H1 (cell line): ENCODE measurements around the gene SLC36A2. TPM values are rescaled to one million over a fixed set of nuclear protein-coding genes. Genes with fewer than 3 reads are reported as not detected.

ENCODE experiments used
- CTCF ChIA-PET: fragments of 300-600 bp; sonication (Branson Sonifier 250); formaldehyde crosslinking; loops from one replicate; lab custom pipeline; 2021; ENCODE audit not compliant: partially characterized antibody; lab: Charles Lee
- POLR2A ChIA-PET: fragments of 300-600 bp; sonication (Branson Sonifier 250); formaldehyde crosslinking; loops from one replicate; lab custom pipeline; 2021; ENCODE audit warnings: inconsistent platforms; ENCODE audit not compliant: partially characterized antibody; lab: Charles Lee
- DNase-seq, 2 experiments: peaks; one replicate each; pipeline versions ENCODE4 v3.0.0 to v3.0.0-alpha.2; 2010 to 2022; ENCODE audit warnings: low spot score in 2 of 2, low read depth in 1 of 2, mixed read lengths in 1 of 2
- FAIRE-seq: peaks from 2 replicates; lab custom pipeline; 2011; peaks lifted over from hg19 to GRCh38; lab: Jason Lieb, UNC
- H2AFZ ChIP-seq: 2 replicates; pipeline ENCODE4 v1.8.1; 2012; ENCODE audit warnings: low read length, inconsistent platforms
- H2AK5ac ChIP-seq: 2 replicates; pipeline ENCODE4 v1.6.1; 2013; ENCODE audit warnings: low read depth, low read length
- H2BK120ac ChIP-seq: replicated peaks from 2 replicates; pipeline ENCODE3; 2013; ENCODE audit warnings: low read depth, low read length, inconsistent platforms
- H2BK12ac ChIP-seq: 2 replicates; pipeline ENCODE4 v1.6.1; 2013; ENCODE audit warnings: low read depth, low read length
- H2BK15ac ChIP-seq: 2 replicates; pipeline ENCODE4 v1.6.1; 2013; ENCODE audit warnings: low read length
- H2BK20ac ChIP-seq: 2 replicates; pipeline ENCODE4 v1.6.1; 2013; ENCODE audit warnings: low read length
- H2BK5ac ChIP-seq: 2 replicates; pipeline ENCODE4 v1.6.1; 2013; ENCODE audit warnings: low read depth, low read length
- H3K14ac ChIP-seq: 2 replicates; pipeline ENCODE4 v1.6.1; 2013; ENCODE audit warnings: inconsistent platforms; ENCODE audit not compliant: insufficient read length
- H3K18ac ChIP-seq: 2 replicates; pipeline ENCODE4 v1.6.1; 2013; ENCODE audit warnings: low read length; ENCODE audit errors: extremely low read depth
- H3K23ac ChIP-seq: 2 replicates; pipeline ENCODE4 v1.6.1; 2013; ENCODE audit warnings: inconsistent platforms; ENCODE audit not compliant: insufficient read length
- H3K23me2 ChIP-seq: 2 replicates; pipeline ENCODE4 v1.6.1; 2013; ENCODE audit warnings: low read depth, low read length
- H3K27ac ChIP-seq: 2 replicates; pipeline ENCODE4 v1.6.1; 2011; ENCODE audit warnings: low read depth, low read length, inconsistent platforms
- H3K27me3 ChIP-seq, 4 experiments: replicated peaks in 1 of 4; 1 replicate in 1 of 4; 2 replicates in 3 of 4; pipeline versions ENCODE4 v1.6.1 to v1.8.1; 2011 to 2013; ENCODE audit warnings: low read length in 3 of 4, mild to moderate bottlenecking in 3 of 4, inconsistent platforms in 2 of 4, mixed read lengths in 2 of 4, moderate library complexity in 1 of 4; ENCODE audit not compliant: control insufficient read depth in 3 of 4, insufficient read depth in 3 of 4; ENCODE audit errors: extremely low read depth in 1 of 4
- H3K36me3 ChIP-seq, 4 experiments: 2 replicates each; pipeline versions ENCODE4 v1.6.1 to v1.8.1; 2011 to 2013; ENCODE audit warnings: mild to moderate bottlenecking in 4 of 4, low read length in 3 of 4, moderate library complexity in 2 of 4, control low read depth in 1 of 4, inconsistent platforms in 1 of 4; ENCODE audit not compliant: insufficient read depth in 4 of 4, control insufficient read depth in 2 of 4
- H3K4ac ChIP-seq: replicated peaks from 2 replicates; pipeline ENCODE3; 2013; ENCODE audit warnings: low read length, low read depth, mixed read lengths, inconsistent platforms; ENCODE audit not compliant: insufficient read length
- H3K4me1 ChIP-seq, 4 experiments: replicated peaks in 1 of 4; 1 replicate in 1 of 4; 2 replicates in 3 of 4; pipeline versions ENCODE4 v1.6.1 to v1.8.1; 2011 to 2013; ENCODE audit warnings: low read length in 3 of 4, inconsistent platforms in 2 of 4, mixed read lengths in 1 of 4; ENCODE audit not compliant: insufficient read depth in 4 of 4, control insufficient read depth in 3 of 4
- H3K4me2 ChIP-seq, 2 experiments: 2 replicates each; pipeline versions ENCODE4 v1.6.1 to v1.8.1; 2011 to 2013; ENCODE audit warnings: low read depth in 2 of 2, low read length in 2 of 2, control low read depth in 1 of 2, inconsistent platforms in 1 of 2, mild to moderate bottlenecking in 1 of 2; ENCODE audit not compliant: insufficient read depth in 1 of 2
- H3K4me3 ChIP-seq, 4 experiments: fragments of 200-600, 300-600 bp in 1 of 4; sonication (generic), shearing (Covaris generic), sonication (Bioruptor Twin) in 1 of 4; 2 replicates each; pipeline versions ENCODE4 v1.5.1 to v1.8.1; 2011 to 2016; ENCODE audit warnings: low read length in 4 of 4, low read depth in 3 of 4, control low read depth in 2 of 4, inconsistent platforms in 2 of 4, mild to moderate bottlenecking in 2 of 4, mixed read lengths in 1 of 4, moderate library complexity in 1 of 4; ENCODE audit not compliant: insufficient read depth in 2 of 4; ENCODE audit errors: extremely low read depth in 1 of 4
- H3K56ac ChIP-seq: replicated peaks from 2 replicates; pipeline ENCODE3; 2013; ENCODE audit warnings: low read depth, mild to moderate bottlenecking, mixed read lengths, low read length, inconsistent platforms; ENCODE audit not compliant: insufficient read length
- H3K79me1 ChIP-seq: 2 replicates; pipeline ENCODE4 v1.6.1; 2013; ENCODE audit warnings: low read depth, low read length, control low read depth
- H3K79me2 ChIP-seq, 2 experiments: 2 replicates each; pipeline versions ENCODE4 v1.6.1 to v1.8.1; 2012 to 2013; ENCODE audit warnings: low read length in 2 of 2, mild to moderate bottlenecking in 2 of 2, inconsistent platforms in 1 of 2; ENCODE audit not compliant: insufficient read depth in 2 of 2, control insufficient read depth in 1 of 2
- H3K9ac ChIP-seq, 4 experiments: replicated peaks in 1 of 4; 1 replicate in 1 of 4; 2 replicates in 3 of 4; pipeline versions ENCODE4 v1.6.1 to v1.8.1; 2011 to 2013; ENCODE audit warnings: low read depth in 3 of 4, low read length in 3 of 4, control low read depth in 2 of 4, mild to moderate bottlenecking in 2 of 4, moderate library complexity in 2 of 4, inconsistent platforms in 1 of 4; ENCODE audit errors: extremely low read depth in 1 of 4
- H3K9me3 ChIP-seq, 2 experiments: 2 replicates each; pipeline versions ENCODE4 v1.6.1 to v1.8.1; 2012 to 2013; ENCODE audit warnings: mild to moderate bottlenecking in 2 of 2, moderate library complexity in 2 of 2, control low read depth in 1 of 2, inconsistent platforms in 1 of 2, low read depth in 1 of 2, low read length in 1 of 2, mixed read lengths in 1 of 2; ENCODE audit not compliant: insufficient read depth in 2 of 2
- H4K20me1 ChIP-seq, 2 experiments: replicated peaks in 1 of 2; 2 replicates each; pipeline versions ENCODE3 to v1.8.1; 2011 to 2013; ENCODE audit warnings: inconsistent platforms in 2 of 2, low read length in 2 of 2, mild to moderate bottlenecking in 1 of 2; ENCODE audit not compliant: insufficient read depth in 2 of 2, control insufficient read depth in 1 of 2
- H4K5ac ChIP-seq: 2 replicates; pipeline ENCODE4 v1.6.1; 2013; ENCODE audit warnings: low read length, low read depth, mixed read lengths, inconsistent platforms; ENCODE audit not compliant: insufficient read length
- H4K8ac ChIP-seq: 2 replicates; pipeline ENCODE4 v1.8.0; 2013; ENCODE audit warnings: mild to moderate bottlenecking, moderate library complexity, low read length, inconsistent platforms; ENCODE audit not compliant: insufficient read depth; ENCODE audit errors: extremely low read depth
- H4K91ac ChIP-seq: replicated peaks from 2 replicates; pipeline ENCODE3; 2013; ENCODE audit warnings: low read length, mixed read lengths, inconsistent platforms; ENCODE audit not compliant: insufficient read length
- BCL11A ChIP-seq, 2 experiments: IDR thresholded peaks; one replicate each; pipeline ENCODE4 v1.6.1; 2011; ENCODE audit warnings: low read depth in 2 of 2, low read length in 2 of 2, mild to moderate bottlenecking in 2 of 2
- FOSL1 ChIP-seq: IDR thresholded peaks from 2 replicates; pipeline ENCODE4 v1.6.1; 2011; ENCODE audit warnings: mild to moderate bottlenecking, low read depth, low read length, moderate library complexity; ENCODE audit not compliant: insufficient read depth
- NRF1 ChIP-seq: IDR thresholded peaks from 2 replicates; pipeline ENCODE4 v1.6.1; 2011; ENCODE audit warnings: mild to moderate bottlenecking, low read depth, low read length, improper control_type of control experiment
- POLR2AphosphoS5 ChIP-seq: IDR thresholded peaks from 2 replicates; pipeline ENCODE4 v1.6.1; 2011; ENCODE audit warnings: low read depth, low read length
- RBBP5 ChIP-seq: IDR thresholded peaks from 2 replicates; pipeline ENCODE4 v1.7.1; 2012; ENCODE audit warnings: low read depth, mild to moderate bottlenecking, inconsistent platforms, low read length, moderate library complexity, borderline replicate concordance
- RFX5 ChIP-seq: IDR thresholded peaks from 2 replicates; pipeline ENCODE4 v1.6.1; 2011; ENCODE audit warnings: low read depth, low read length, improper control_type of control experiment, borderline replicate concordance
- SAP30 ChIP-seq: fragments of 300-600 bp; sonication (generic); IDR thresholded peaks from 2 replicates; pipeline ENCODE4 v1.7.1; 2012; ENCODE audit warnings: low read length, moderate library complexity, mild to moderate bottlenecking, inconsistent platforms; ENCODE audit not compliant: insufficient read depth, insufficient replicate concordance
- SIX5 ChIP-seq: IDR thresholded peaks from 2 replicates; pipeline ENCODE4 v1.6.1; 2011; ENCODE audit warnings: mild to moderate bottlenecking, low read depth, low read length
- ZNF274 ChIP-seq: IDR thresholded peaks from 2 replicates; pipeline ENCODE4 v1.7.0; 2012; ENCODE audit warnings: low read length, borderline replicate concordance; ENCODE audit errors: extremely low read depth
- WGBS, 2 experiments: shearing (Covaris generic) in 1 of 2; methylation state at CpG; one replicate each; pipeline versions ENCODE4 v1.1.6 to v1.1.7; 2013 to 2015; ENCODE audit warnings: low lambda C conversion rate in 2 of 2, mixed read lengths in 2 of 2, inconsistent platforms in 1 of 2, low coverage in 1 of 2, missing lambda C conversion rate in 1 of 2; ENCODE audit not compliant: insufficient replicate concordance in 2 of 2, insufficient coverage in 1 of 2, insufficient read length in 1 of 2; ENCODE audit errors: extremely low coverage in 1 of 2, missing lambda C conversion rate in 1 of 2; 5-methylcytosine and 5-hydroxymethylcytosine counted together
- polyA plus RNA-seq, 7 experiments: library from polyadenylated mRNA; depleted of rRNA in 3 of 7; stranded (reverse) in 5 of 7; unstranded in 2 of 7; fragments of >200 nt in 5 of 7; fragments of 200-250 nt in 2 of 7; gene quantifications; 1 replicate in 5 of 7; 2 replicates in 1 of 7; 4 replicates in 1 of 7; pipeline versions ENCODE4 v1.2.1 to v1.2.3, GENCODE V29; 2011 to 2013; ENCODE audit warnings: missing spikeins in 2 of 7, mixed read lengths in 2 of 7
- total RNA-seq: library from RNA; stranded (reverse); fragmentation: NEBNext Ultra II Directional; extraction: Animal tissue kit (Norgen Biotek cat#: 25700); gene quantifications from 2 replicates; pipeline ENCODE4 v1.2.1, GENCODE V29; 2021
- TF ChIP-seq, protein P1 (sequence below), 3 experiments: IDR thresholded peaks; 1 replicate in 2 of 3; 2 replicates in 1 of 3; pipeline versions ENCODE4 v1.5.1 to v1.6.1; 2011; ENCODE audit warnings: low read length in 3 of 3, mild to moderate bottlenecking in 3 of 3, inconsistent platforms in 2 of 3, low read depth in 1 of 3, moderate library complexity in 1 of 3; ENCODE audit not compliant: insufficient read depth in 1 of 3; ENCODE audit errors: control extremely low read depth in 1 of 3

Gene SLC36A2
- total and polyA plus RNA-seq, 2 of the 8 experiments (the other 6 are each of a cell fraction or from before 2014, with no cell fraction given) = 0.30 TPM; not detected in 1

DNA sequence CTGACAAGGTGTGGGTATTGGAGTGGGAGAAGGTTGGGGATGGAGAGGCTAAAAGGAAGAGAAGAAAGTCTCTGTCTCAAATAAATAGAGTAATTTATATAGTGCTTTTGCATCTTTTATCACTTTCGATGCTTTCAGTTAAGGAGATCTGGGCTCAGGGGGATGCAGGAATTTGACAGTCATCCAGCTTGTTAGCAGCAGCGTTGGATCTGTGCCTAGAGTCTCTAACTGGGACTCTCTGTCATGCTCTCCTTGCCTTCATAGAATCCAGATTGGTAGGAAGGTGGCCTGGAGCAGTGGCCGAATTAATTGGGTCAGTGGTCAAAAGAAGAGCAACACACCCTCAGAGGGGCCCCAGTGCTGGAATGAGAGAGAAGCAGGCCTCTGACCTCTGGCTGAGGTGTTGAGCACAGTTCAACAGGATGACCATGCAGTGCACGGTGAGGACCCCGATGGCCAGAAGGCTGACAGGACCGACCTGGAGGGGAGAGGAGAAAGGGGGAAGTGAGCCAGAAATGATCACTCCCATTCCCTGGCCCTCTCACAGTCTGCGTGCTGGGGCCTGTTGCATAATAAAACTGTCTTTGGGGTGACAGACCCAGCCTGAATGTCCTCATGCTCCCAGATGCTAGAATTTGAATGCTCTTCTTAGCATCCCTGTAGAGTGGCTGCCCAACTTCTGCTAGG, 51.4 kb downstream of the SLC36A2 start:
- Histone ChIP-seq H3K9me3 (no peaks in the 10 kb centered on the region), H3K23ac (no peak overlapping the region), H3K27me3 (no peaks in the 10 kb centered on the region), H4K8ac (no peak overlapping the region), H3K79me1 (no peaks in the 10 kb centered on the region), H2AFZ (no peak overlapping the region), H3K9ac (no peak overlapping the region), H2BK120ac (no peak overlapping the region), H3K79me2 (no peaks in the 10 kb centered on the region), H4K91ac (no peak overlapping the region), H4K20me1 (no peaks in the 10 kb centered on the region), H3K23me2 (no peaks in the 10 kb centered on the region), H3K4me1 (peaks cover 0 to 3% (median 0%) of the 10 kb centered on the region in 4 experiments; a peak in 2 of 7 replicates), H3K36me3 (no peaks in the 10 kb centered on the region), H3K4me2 (no peak overlapping the region), H2BK15ac (no peak overlapping the region), H3K14ac (no peak overlapping the region), H2BK12ac (no peak overlapping the region), H3K4me3 (no peak overlapping the region), H2BK20ac (no peak overlapping the region), H3K18ac (no peak overlapping the region), H3K27ac (no peak overlapping the region), H4K5ac (no peak overlapping the region), H3K4ac (no peak overlapping the region), H2BK5ac (no peak overlapping the region), H3K56ac (no peak overlapping the region), H2AK5ac (no peak overlapping the region)
- ChIA-PET CTCF (interaction anchor here (2.0 to 2.6 kb wide), 5 partner anchors 8 to 248 kb away, joined by 7 to 11 read pairs (median 9); no protein-coding TSS in a partner anchor), POLR2A (interaction anchor here (0.5 to 1.4 kb wide), 2 partner anchors 43 to 44 kb away, joined by 3 to 4 read pairs; partner anchors contain the start of gene GM2A)
- 86% methylated on average over 7 of the region's 7 CpGs; no CpG with 5 or more reads in 1 of the 2 experiments for WGBS, 2 experiments
- no peak for DNase-seq
- no peak for FAIRE-seq
- no peak for TF ChIP-seq POLR2AphosphoS5
- no peak for TF ChIP-seq RBBP5
- TF ChIP-seq, protein P1, sequence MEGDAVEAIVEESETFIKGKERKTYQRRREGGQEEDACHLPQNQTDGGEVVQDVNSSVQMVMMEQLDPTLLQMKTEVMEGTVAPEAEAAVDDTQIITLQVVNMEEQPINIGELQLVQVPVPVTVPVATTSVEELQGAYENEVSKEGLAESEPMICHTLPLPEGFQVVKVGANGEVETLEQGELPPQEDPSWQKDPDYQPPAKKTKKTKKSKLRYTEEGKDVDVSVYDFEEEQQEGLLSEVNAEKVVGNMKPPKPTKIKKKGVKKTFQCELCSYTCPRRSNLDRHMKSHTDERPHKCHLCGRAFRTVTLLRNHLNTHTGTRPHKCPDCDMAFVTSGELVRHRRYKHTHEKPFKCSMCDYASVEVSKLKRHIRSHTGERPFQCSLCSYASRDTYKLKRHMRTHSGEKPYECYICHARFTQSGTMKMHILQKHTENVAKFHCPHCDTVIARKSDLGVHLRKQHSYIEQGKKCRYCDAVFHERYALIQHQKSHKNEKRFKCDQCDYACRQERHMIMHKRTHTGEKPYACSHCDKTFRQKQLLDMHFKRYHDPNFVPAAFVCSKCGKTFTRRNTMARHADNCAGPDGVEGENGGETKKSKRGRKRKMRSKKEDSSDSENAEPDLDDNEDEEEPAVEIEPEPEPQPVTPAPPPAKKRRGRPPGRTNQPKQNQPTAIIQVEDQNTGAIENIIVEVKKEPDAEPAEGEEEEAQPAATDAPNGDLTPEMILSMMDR (IDR thresholded peaks at IDR 0.05; ENCODE audit: control extremely low read depth in 1 of 3, insufficient read depth in 1 of 3, low read depth in 1 of 3, low read length in 3 of 3) = no peak
- no peak for TF ChIP-seq NRF1
- TF ChIP-seq RFX5 = no peak
- TF ChIP-seq SAP30 = no peak
- TF ChIP-seq ZNF274 = no peak
- TF ChIP-seq BCL11A (IDR thresholded peaks at IDR 0.05; ENCODE audit: low read depth in 2 of 2, low read length in 2 of 2) = no peak
- no peak for TF ChIP-seq FOSL1
- TF ChIP-seq SIX5 = no peak
